Neural cell (in vitro differentiated cells): ENCODE results near the gene MACROH2A1. TPM values are rescaled to one million over a fixed set of nuclear protein-coding genes. Genes with fewer than 3 reads are reported as not detected.

Experiments
- H2AFZ ChIP-seq: fragments of 200-600, 300-800 bp; sonication (generic), shearing (Covaris generic); 2 replicates; pipeline ENCODE4 v1.6.0; 2014; ENCODE audit warnings: low read depth, mild to moderate bottlenecking, antibody characterized with exemption, low read length, moderate library complexity
- H3F3A ChIP-seq: fragments of 200-600 bp; shearing (Covaris generic); 2 replicates; pipeline ENCODE4 v1.6.1; 2016; ENCODE audit warnings: mild to moderate bottlenecking, moderate library complexity, mixed read lengths, antibody characterized with exemption, low read length; ENCODE audit not compliant: insufficient read depth, poor library complexity, severe bottlenecking
- H3K27ac ChIP-seq: fragments of 200-600, 300-800 bp; sonication (generic), shearing (Covaris generic); 2 replicates; pipeline ENCODE4 v1.5.1; 2014; ENCODE audit warnings: mild to moderate bottlenecking, low read length, moderate library complexity
- H3K27me3 ChIP-seq: fragments of 300-800, 200-600 bp; sonication (generic), shearing (Covaris generic); 2 replicates; pipeline ENCODE4 v1.6.0; 2014; ENCODE audit warnings: mild to moderate bottlenecking, low read depth, low read length, moderate library complexity; ENCODE audit not compliant: insufficient read depth
- H3K36me3 ChIP-seq: fragments of 300-800, 200-600 bp; sonication (generic), shearing (Covaris generic); 2 replicates; pipeline ENCODE4 v1.5.1; 2014; ENCODE audit warnings: mild to moderate bottlenecking, antibody characterized with exemption, low read length, moderate library complexity; ENCODE audit not compliant: insufficient read depth
- H3K4me2 ChIP-seq: fragments of 300-800, 200-600 bp; sonication (generic), shearing (Covaris generic); 2 replicates; pipeline ENCODE4 v1.6.0; 2014; ENCODE audit warnings: mild to moderate bottlenecking, low read length
- H3K4me3 ChIP-seq: fragments of 300-800, 200-600 bp; sonication (generic), shearing (Covaris generic); 2 replicates; pipeline ENCODE4 v1.5.1; 2014; ENCODE audit warnings: mild to moderate bottlenecking, low read length, moderate library complexity
- H3K79me2 ChIP-seq: fragments of 200-600 bp; shearing (Covaris generic); replicated peaks from 2 replicates; pipeline ENCODE4 v1.6.0; 2014; ENCODE audit warnings: mild to moderate bottlenecking, low read length, moderate library complexity; ENCODE audit not compliant: insufficient read depth
- H3K9ac ChIP-seq: fragments of 300-800, 200-600 bp; sonication (generic), shearing (Covaris generic); 2 replicates; pipeline ENCODE4 v1.6.1; 2016; ENCODE audit warnings: mild to moderate bottlenecking, low read length, mixed read lengths
- H3K9me2 ChIP-seq: fragments of 200-600 bp; shearing (Covaris generic); 2 replicates; pipeline ENCODE4 v1.6.1; 2016; ENCODE audit warnings: mild to moderate bottlenecking, low read length, mixed read lengths; ENCODE audit not compliant: insufficient read depth
- H3K9me3 ChIP-seq: fragments of 200-600, 300-800 bp; sonication (generic), shearing (Covaris generic); 2 replicates; pipeline ENCODE4 v1.6.1; 2016; ENCODE audit warnings: mild to moderate bottlenecking, mixed run types, low read length, moderate library complexity, mixed read lengths
- H4K20me1 ChIP-seq: fragments of 200-600 bp; shearing (Covaris generic); 2 replicates; pipeline ENCODE4 v1.6.1; 2016; ENCODE audit warnings: mild to moderate bottlenecking, mixed run types; ENCODE audit not compliant: insufficient read depth
- CTCF ChIP-seq: fragments of 450-650 bp; IDR thresholded peaks from 2 replicates; pipeline ENCODE4 v1.5.1; 2014; ENCODE audit warnings: antibody characterized with exemption, mild to moderate bottlenecking, moderate library complexity; ENCODE audit not compliant: poor library complexity, severe bottlenecking
- EP300 ChIP-seq: fragments of 450-650 bp; conservative IDR thresholded peaks from 2 replicates; pipeline ENCODE4 v1.6.1; 2014; ENCODE audit warnings: antibody characterized with exemption, mild to moderate bottlenecking, moderate library complexity; ENCODE audit not compliant: poor library complexity, severe bottlenecking
- EZH2 ChIP-seq: fragments of 200-600, 300-800 bp; shearing (Covaris generic), sonication (generic); IDR thresholded peaks from 2 replicates; pipeline ENCODE4 v1.6.1; 2014; ENCODE audit warnings: antibody characterized with exemption, low read length, borderline replicate concordance, mild to moderate bottlenecking; ENCODE audit not compliant: insufficient read depth, poor library complexity, severe bottlenecking
- MXI1 ChIP-seq: fragments of 450-650 bp; conservative IDR thresholded peaks from 2 replicates; pipeline ENCODE4 v1.6.1; 2014; ENCODE audit warnings: antibody characterized with exemption, mild to moderate bottlenecking; ENCODE audit not compliant: poor library complexity, severe bottlenecking
- POLR2AphosphoS5 ChIP-seq: IDR thresholded peaks from 2 replicates; pipeline ENCODE4 v1.6.1; 2012
- RAD21 ChIP-seq: fragments of 450-650 bp; conservative IDR thresholded peaks from 2 replicates; pipeline ENCODE4 v1.6.1; 2014; ENCODE audit warnings: antibody characterized with exemption, mild to moderate bottlenecking, moderate library complexity
- REST ChIP-seq: IDR thresholded peaks from 2 replicates; pipeline ENCODE4 v1.6.1; 2012; ENCODE audit warnings: borderline replicate concordance
- SMC3 ChIP-seq: fragments of 450-650 bp; conservative IDR thresholded peaks from 2 replicates; pipeline ENCODE4 v1.6.1; 2014; ENCODE audit warnings: antibody characterized with exemption, mild to moderate bottlenecking, moderate library complexity; ENCODE audit not compliant: poor library complexity
- TAF1 ChIP-seq: IDR thresholded peaks from 2 replicates; pipeline ENCODE4 v1.6.1; 2012; ENCODE audit warnings: low read depth
- polyA plus RNA-seq: library from polyadenylated mRNA; depleted of rRNA; stranded (reverse); fragments of >200 nt; gene quantifications from 2 replicates; pipeline ENCODE4 v1.2.3, GENCODE V29; 2014

MACROH2A1 gene
- polyA plus RNA-seq, 1 donor from 2014 or later: 351 TPM

- Histone ChIP-seq H3K4me2 (no peak overlapping the region), H3K27me3 (no peaks in the 10 kb centered on the region), H3K36me3 (peaks cover 5% of the 10 kb centered on the region), H3K9me3 (no peaks in the 10 kb centered on the region), H3F3A (no peaks in the 10 kb centered on the region), H3K9me2 (no peaks in the 10 kb centered on the region), H2AFZ (no peak overlapping the region), H4K20me1 (no peaks in the 10 kb centered on the region), H3K9ac (no peak overlapping the region), H3K79me2 (no peaks in the 10 kb centered on the region), H3K27ac (no peak overlapping the region), H3K4me3 (no peak overlapping the region)
- TF ChIP-seq SMC3 (no peak), RAD21 (no peak), POLR2AphosphoS5 (no peak), TAF1 (no peak), EZH2 (no peak), EP300 (no peak)
These were observed 39.5 kb downstream of the MACROH2A1 start for GRCh38 chr5:135359374-135360165.

- Histone ChIP-seq H3F3A (no peaks in the 10 kb centered on the region), H3K79me2 (no peaks in the 10 kb centered on the region), H4K20me1 (no peaks in the 10 kb centered on the region), H3K27me3 (no peaks in the 10 kb centered on the region), H3K4me2 (no peak overlapping the region), H3K9ac (no peak overlapping the region), H3K36me3 (peaks cover 9% of the 10 kb centered on the region), H2AFZ (no peak overlapping the region), H3K4me3 (no peak overlapping the region), H3K9me3 (no peaks in the 10 kb centered on the region), H3K27ac (no peak overlapping the region), H3K9me2 (no peaks in the 10 kb centered on the region)
- no peak for TF ChIP-seq REST
- no peak for TF ChIP-seq SMC3
- TF ChIP-seq MXI1: no peak
- no peak for TF ChIP-seq POLR2AphosphoS5
- no peak for TF ChIP-seq EZH2
- TF ChIP-seq RAD21: no peak
- TF ChIP-seq TAF1: no peak
- no peak for TF ChIP-seq CTCF
- TF ChIP-seq EP300: no peak
These were observed 41.3 kb downstream of the MACROH2A1 start for GRCh38 chr5:135357685-135358084.
